C4-2B (cell line): ENCODE data around the gene NGLY1.

Source experiments
- H3K27ac ChIP-seq: fragments of 450-650 bp; 2 replicates; pipeline ENCODE4 v1.5.1; 2017
- ZFX ChIP-seq: fragments of 450-650 bp; IDR thresholded peaks from 2 replicates; pipeline ENCODE4 v1.6.1; 2017
- TF ChIP-seq, protein P1 (sequence below): fragments of 450-650 bp; conservative IDR thresholded peaks from 2 replicates; pipeline ENCODE4 v1.5.1; 2017; ENCODE audit warnings: mild to moderate bottlenecking

Gene NGLY1

DNA sequence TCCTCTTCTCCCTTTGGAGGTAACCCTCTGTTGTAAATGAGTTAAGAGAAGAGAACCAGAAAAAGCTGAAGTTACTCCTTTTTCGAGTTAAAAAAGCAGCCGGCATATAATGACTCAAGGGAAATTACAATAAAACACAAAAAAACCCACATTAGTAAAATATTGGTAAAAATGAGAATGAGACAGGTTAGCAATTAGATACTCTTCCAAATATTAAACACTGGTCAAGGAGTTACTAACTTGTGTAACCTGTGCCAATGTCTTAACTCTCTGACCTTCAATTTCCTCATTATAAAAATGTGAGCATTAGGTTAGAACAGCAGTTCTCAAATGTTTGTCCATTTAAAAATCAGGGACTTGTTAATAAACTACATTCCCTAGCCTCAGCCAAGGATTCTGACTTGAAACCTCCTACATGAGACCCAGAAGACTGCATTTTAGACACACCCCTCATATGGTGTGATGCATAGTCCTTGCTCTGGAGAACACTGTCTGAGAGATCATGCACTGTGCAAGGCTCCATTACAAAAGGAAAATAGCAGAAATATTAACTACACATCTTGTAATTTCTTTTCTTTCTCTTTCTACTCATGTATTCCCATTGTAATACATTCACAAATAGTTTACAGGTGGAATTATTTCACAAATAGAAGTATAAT, 75.8 kb downstream of the NGLY1 start:
- TF ChIP-seq ZFX: no peak
- TF ChIP-seq, protein P1, sequence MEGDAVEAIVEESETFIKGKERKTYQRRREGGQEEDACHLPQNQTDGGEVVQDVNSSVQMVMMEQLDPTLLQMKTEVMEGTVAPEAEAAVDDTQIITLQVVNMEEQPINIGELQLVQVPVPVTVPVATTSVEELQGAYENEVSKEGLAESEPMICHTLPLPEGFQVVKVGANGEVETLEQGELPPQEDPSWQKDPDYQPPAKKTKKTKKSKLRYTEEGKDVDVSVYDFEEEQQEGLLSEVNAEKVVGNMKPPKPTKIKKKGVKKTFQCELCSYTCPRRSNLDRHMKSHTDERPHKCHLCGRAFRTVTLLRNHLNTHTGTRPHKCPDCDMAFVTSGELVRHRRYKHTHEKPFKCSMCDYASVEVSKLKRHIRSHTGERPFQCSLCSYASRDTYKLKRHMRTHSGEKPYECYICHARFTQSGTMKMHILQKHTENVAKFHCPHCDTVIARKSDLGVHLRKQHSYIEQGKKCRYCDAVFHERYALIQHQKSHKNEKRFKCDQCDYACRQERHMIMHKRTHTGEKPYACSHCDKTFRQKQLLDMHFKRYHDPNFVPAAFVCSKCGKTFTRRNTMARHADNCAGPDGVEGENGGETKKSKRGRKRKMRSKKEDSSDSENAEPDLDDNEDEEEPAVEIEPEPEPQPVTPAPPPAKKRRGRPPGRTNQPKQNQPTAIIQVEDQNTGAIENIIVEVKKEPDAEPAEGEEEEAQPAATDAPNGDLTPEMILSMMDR: no peak

DNA sequence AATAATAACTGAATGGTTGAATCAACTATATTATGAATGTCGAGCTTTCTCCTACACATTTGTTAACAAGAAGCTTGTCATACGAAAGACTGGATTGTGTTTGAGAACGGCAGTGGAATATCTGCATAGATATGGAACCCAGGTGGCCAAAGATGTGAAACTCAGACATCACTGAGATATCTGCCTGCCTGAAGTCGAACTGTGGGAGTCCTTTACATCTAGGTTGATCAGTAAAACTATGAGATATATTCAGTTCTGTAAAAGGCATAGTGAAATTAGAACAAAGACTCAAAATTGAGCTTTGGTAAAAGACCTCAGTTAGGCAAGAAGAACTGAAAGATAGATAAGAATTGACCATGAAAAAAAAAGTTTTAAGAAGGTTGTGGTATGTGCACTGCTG, 77.0 kb downstream of the NGLY1 start:
- no peak overlapping the region for H3K27ac ChIP-seq
- TF ChIP-seq, protein P1: no peak
- TF ChIP-seq ZFX: no peak

More for the DNA sequence above, 75.8 kb downstream of the NGLY1 start:
- H3K27ac ChIP-seq: no peak overlapping the region

DNA sequence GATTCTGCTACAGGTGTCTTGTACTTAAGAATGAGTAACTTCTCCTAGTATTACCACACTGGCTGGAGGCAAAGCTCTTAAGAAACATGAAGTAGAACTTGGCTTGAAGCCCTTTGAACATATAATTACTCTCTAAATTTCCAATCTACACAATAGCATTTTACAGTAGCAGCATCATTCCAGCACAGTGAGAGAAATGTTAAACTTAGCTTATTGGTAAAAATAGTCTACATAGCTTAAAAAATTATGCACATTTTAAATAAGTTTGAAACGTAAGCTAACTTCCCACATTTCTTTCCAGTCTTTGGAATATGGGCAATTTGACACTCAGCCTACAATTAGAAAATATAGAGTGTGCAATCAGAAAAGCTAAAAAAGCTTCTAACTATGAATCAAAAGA, 85.7 kb downstream of the NGLY1 start:
- H3K27ac ChIP-seq: no peak overlapping the region
- TF ChIP-seq ZFX: no peak
- TF ChIP-seq, protein P1: no peak

DNA sequence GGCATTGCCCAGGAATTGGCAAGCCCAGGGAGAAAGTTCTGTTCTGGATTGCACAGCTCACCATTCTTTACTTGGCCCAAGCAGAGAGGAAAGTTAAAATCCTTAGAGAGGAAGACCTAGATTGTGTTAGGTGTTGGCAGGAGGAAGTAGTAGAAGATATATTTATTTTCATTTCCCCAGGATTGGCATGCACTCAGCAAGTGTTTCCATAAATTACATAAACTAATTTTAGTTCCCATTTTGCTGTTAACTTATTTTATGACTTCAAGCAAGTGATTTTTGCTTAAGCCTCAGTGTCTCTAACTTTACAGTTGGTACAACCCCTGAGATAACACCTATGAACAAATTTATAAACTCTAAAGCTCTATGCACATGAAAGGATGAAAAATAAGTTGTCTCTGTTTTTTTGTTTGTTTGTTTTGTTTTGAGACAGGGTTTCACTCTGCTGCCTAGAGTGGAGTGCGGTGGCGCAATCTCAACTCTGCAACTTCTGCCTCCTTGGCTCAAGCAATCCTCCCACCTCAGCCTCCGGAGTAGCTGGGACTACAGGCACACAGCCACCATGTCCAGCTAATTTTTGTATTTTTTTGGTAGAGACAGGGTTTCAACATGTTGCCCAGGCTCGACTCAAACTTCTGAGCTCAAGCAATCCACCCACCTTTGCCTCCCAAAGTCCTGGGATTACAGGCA, 87.4 kb downstream of the NGLY1 start:
- TF ChIP-seq ZFX: no peak
- TF ChIP-seq, protein P1: no peak

DNA sequence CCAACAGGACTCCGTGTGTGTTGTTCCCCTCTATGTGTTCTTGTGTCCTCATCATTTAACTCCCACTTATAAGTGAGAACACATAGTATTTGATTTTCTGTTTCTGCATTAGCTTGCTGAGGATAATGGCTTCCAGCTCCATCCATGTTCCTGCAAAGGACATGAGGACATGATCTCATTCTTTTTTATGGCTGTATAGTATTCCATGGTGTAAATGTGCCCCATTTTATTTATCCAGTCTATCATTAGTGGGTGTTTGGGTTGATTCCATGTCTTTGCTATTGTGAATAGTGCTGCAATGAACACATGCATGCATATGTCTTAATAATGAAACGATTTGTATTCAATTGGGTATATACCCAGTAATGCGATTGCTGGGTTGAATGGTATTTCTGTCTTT, 90.0 kb downstream of the NGLY1 start:
- no peak overlapping the region for H3K27ac ChIP-seq
- TF ChIP-seq ZFX: no peak
- TF ChIP-seq, protein P1: no peak

More for the DNA sequence above, 87.4 kb downstream of the NGLY1 start:
- no peak overlapping the region for H3K27ac ChIP-seq

DNA sequence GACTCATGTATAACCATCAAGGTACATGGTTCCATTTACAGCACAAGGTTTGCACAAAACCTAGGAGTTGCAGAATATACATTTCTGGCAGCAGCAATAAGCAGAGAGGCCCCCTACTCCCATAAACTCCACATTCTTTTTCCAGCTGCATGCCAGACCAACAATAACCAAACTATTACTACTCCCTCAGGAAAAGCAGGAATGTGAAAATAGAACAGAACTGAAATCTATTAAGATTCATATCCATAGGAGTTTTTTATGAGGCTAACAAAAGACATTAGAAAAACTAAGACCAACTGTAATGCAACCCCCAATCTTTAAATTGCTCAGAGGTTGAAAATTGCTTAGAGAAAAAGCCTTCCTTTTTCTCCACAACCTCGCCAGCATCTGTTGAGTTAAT, 90.9 kb downstream of the NGLY1 start:
- H3K27ac ChIP-seq: no peak overlapping the region
- no peak for TF ChIP-seq ZFX
- TF ChIP-seq, protein P1: no peak

DNA sequence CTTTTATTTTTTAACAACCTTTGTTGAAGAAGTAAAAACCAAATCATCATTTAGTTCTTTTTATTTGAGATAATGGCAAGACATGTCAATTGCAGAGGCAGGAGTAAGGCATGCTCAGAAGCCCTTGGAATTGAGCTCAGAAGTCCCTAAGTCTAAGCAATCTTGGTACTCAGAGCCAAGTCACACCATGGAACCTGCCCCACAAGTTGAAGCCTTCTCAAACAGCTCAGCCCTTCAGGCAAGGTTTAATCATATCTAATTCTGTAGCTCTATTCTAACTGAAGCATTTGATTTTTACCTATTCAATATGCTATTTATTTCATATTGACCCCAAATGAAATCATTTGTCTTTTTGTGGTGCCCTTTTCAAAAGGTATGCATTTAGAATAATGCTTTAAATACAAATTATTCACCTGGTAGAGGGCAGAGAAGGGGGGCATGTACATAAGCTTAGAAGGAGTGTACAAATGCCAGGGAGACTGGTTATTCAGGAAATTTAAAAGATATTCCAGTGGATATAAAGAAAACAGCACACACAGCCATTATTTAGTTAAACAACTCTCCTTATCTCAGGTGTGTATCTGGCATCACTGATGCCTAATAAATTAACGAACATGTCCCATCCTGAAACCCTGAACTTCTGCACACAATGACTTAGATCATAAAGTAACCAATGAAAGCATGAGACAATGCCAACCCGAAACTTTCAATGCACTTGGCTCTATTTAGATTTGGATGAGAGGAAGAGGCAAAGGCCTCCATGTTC, 92.3 kb downstream of the NGLY1 start:
- no peak overlapping the region; the same call in 1 of the 2 replicates for H3K27ac ChIP-seq
- TF ChIP-seq, protein P1: no peak
- TF ChIP-seq ZFX: no peak
